Stimulated activated naive CD8-positive, alpha-beta T cell treated with anti-CD3 and anti-CD28 coated beads, Interleukin-15, amount 100 ng/mL, for 72 hours (primary cell): ENCODE results near the gene MACROD1.
"Not testable (repeated sequence)": the region's sequence is repeated elsewhere in the genome, so short reads cannot be mapped to it uniquely, and the experiment has no call there.

Experiments
- ATAC-seq: fragments of 150-1000 bp; cut with Tn5 transposase; 2 replicates; pipeline ENCODE4 v1.10.0; 2021; ENCODE audit warnings: mild to moderate bottlenecking, moderate library complexity
- DNase-seq, 2 donors: peaks; one replicate each; pipeline ENCODE4 v3.0.0; 2021 to 2022
- H3K27ac Mint-ChIP-seq, 2 donors: one replicate each; pipeline ENCODE4 v1.8.0; 2022; ENCODE audit warnings: mild to moderate bottlenecking in 2 of 2, mixed read lengths in 2 of 2, moderate library complexity in 2 of 2
- H3K27me3 Mint-ChIP-seq: one replicate; pipeline ENCODE4 v1.8.0; 2022; ENCODE audit warnings: mixed read lengths
- H3K4me1 Mint-ChIP-seq: one replicate; pipeline ENCODE4 v1.8.0; 2022; ENCODE audit warnings: mild to moderate bottlenecking, mixed read lengths
- H3K4me3 Mint-ChIP-seq, 2 donors: one replicate each; pipeline ENCODE4 v1.8.0; 2022; ENCODE audit warnings: mild to moderate bottlenecking in 2 of 2, mixed read lengths in 2 of 2, moderate library complexity in 1 of 2
- H3K9me3 Mint-ChIP-seq, 2 donors: one replicate each; pipeline ENCODE4 v1.8.0; 2022; ENCODE audit warnings: mixed read lengths in 2 of 2

Gene MACROD1

GRCh38 chr11:64165481-64165841 lies 452 bp downstream of the MACROD1 start:
- Mint-ChIP-seq H3K4me3 (peak overlapping the region; percentile 88 to 92), H3K4me1 (peaks cover 35% of the 10 kb centered on the region), H3K9me3 (no peaks in the 10 kb centered on the region), H3K27ac (no peak overlapping the region), H3K27me3 (no peaks in the 10 kb centered on the region)
- ATAC-seq (peak; percentile 47), DNase-seq (peak in 1 of 2 donors; percentile 26)

GRCh38 chr11:64164392-64165312 lies 1.3 kb downstream of the MACROD1 start:
- Mint-ChIP-seq H3K27me3 (no peaks in the 10 kb centered on the region), H3K4me3 (peak overlapping the region; percentile 88 to 92), H3K9me3 (no peaks in the 10 kb centered on the region), H3K27ac (peak overlapping the region in 1 of 2 donors; percentile 68), H3K4me1 (peaks cover 30% of the 10 kb centered on the region)
- no peak for DNase-seq
- ATAC-seq: no peak

- Mint-ChIP-seq H3K9me3 (no peaks in the 10 kb centered on the region), H3K27me3 (no peaks in the 10 kb centered on the region), H3K4me3 (peak overlapping the region in 1 of 2 donors; percentile 2), H3K27ac (no peak overlapping the region), H3K4me1 (peaks cover 29% of the 10 kb centered on the region)
- ATAC-seq (no peak), DNase-seq (no peak)
Measured at GRCh38 chr11:64163951-64164350, 2.0 kb downstream of the MACROD1 start.

GRCh38 chr11:64162769-64163168 lies 3.1 kb downstream of the MACROD1 start:
- H3K4me1 Mint-ChIP-seq: peaks cover 28% of the 10 kb centered on the region
- H3K27me3 Mint-ChIP-seq, H3K4me3 Mint-ChIP-seq, DNase-seq, H3K9me3 Mint-ChIP-seq, ATAC-seq, H3K27ac Mint-ChIP-seq: not testable (repeated sequence)

GRCh38 chr11:64161037-64161436 lies 4.9 kb downstream of the MACROD1 start:
- no peak for DNase-seq
- Mint-ChIP-seq H3K4me3 (no peak overlapping the region), H3K4me1 (peaks cover 16% of the 10 kb centered on the region), H3K9me3 (no peaks in the 10 kb centered on the region), H3K27me3 (no peaks in the 10 kb centered on the region), H3K27ac (no peak overlapping the region)
- no peak for ATAC-seq

GRCh38 chr11:64157631-64158394 lies 8.1 kb downstream of the MACROD1 start:
- no peaks in the 10 kb centered on the region for H3K9me3 Mint-ChIP-seq
- no peaks in the 10 kb centered on the region for H3K27me3 Mint-ChIP-seq
- DNase-seq: no peak
- peaks cover 18% of the 10 kb centered on the region for H3K4me1 Mint-ChIP-seq
- no peak for ATAC-seq
- peak overlapping the region in 1 of 2 donors; percentile 19 for H3K27ac Mint-ChIP-seq
- H3K4me3 Mint-ChIP-seq: no peak overlapping the region

- Mint-ChIP-seq H3K4me3 (no peak overlapping the region), H3K27me3 (no peaks in the 10 kb centered on the region), H3K27ac (no peak overlapping the region), H3K4me1 (peaks cover 20% of the 10 kb centered on the region), H3K9me3 (no peaks in the 10 kb centered on the region)
- no peak for ATAC-seq
- no peak for DNase-seq
Measured at GRCh38 chr11:64156235-64157011, 9.5 kb downstream of the MACROD1 start.

- Mint-ChIP-seq H3K27me3 (no peaks in the 10 kb centered on the region), H3K4me3 (no peak overlapping the region), H3K27ac (no peak overlapping the region), H3K4me1 (peaks cover 21% of the 10 kb centered on the region), H3K9me3 (no peaks in the 10 kb centered on the region)
- no peak for ATAC-seq
- DNase-seq: no peak
Measured at GRCh38 chr11:64153812-64154211, 12.1 kb downstream of the MACROD1 start.

- Mint-ChIP-seq H3K9me3 (no peaks in the 10 kb centered on the region), H3K4me1 (peaks cover 26% of the 10 kb centered on the region), H3K27me3 (no peaks in the 10 kb centered on the region), H3K27ac (no peak overlapping the region), H3K4me3 (no peak overlapping the region)
- peak; percentile 94 for ATAC-seq
- DNase-seq: peak; percentile 75
Measured at GRCh38 chr11:64152841-64153691, 12.8 kb downstream of the MACROD1 start.

GRCh38 chr11:64151337-64151736 lies 14.6 kb downstream of the MACROD1 start:
- Mint-ChIP-seq H3K27ac (no peak overlapping the region), H3K4me3 (no peak overlapping the region), H3K9me3 (no peaks in the 10 kb centered on the region), H3K27me3 (no peaks in the 10 kb centered on the region), H3K4me1 (peaks cover 26% of the 10 kb centered on the region)
- DNase-seq (no peak), ATAC-seq (no peak)

- ATAC-seq (no peak), DNase-seq (no peak)
- peaks cover 26% of the 10 kb centered on the region for H3K4me1 Mint-ChIP-seq
- no peak overlapping the region for H3K4me3 Mint-ChIP-seq
- no peak overlapping the region for H3K27ac Mint-ChIP-seq
- no peaks in the 10 kb centered on the region for H3K27me3 Mint-ChIP-seq
- no peaks in the 10 kb centered on the region for H3K9me3 Mint-ChIP-seq
Measured at GRCh38 chr11:64150481-64151239, 15.3 kb downstream of the MACROD1 start.

GRCh38 chr11:64150051-64150450 lies 15.9 kb downstream of the MACROD1 start:
- ATAC-seq (no peak), DNase-seq (no peak)
- H3K27ac Mint-ChIP-seq: no peak overlapping the region
- peaks cover 26% of the 10 kb centered on the region for H3K4me1 Mint-ChIP-seq
- H3K9me3 Mint-ChIP-seq: no peaks in the 10 kb centered on the region
- H3K27me3 Mint-ChIP-seq: no peaks in the 10 kb centered on the region
- no peak overlapping the region for H3K4me3 Mint-ChIP-seq

GRCh38 chr11:64148917-64149617 lies 16.8 kb downstream of the MACROD1 start:
- Mint-ChIP-seq H3K27me3 (no peaks in the 10 kb centered on the region), H3K27ac (peak overlapping the region in 1 of 2 donors; percentile 69), H3K4me3 (no peak overlapping the region), H3K4me1 (peaks cover 24% of the 10 kb centered on the region), H3K9me3 (no peaks in the 10 kb centered on the region)
- ATAC-seq (no peak), DNase-seq (no peak)
